ENCODE results near the gene CALN1.

DNA sequence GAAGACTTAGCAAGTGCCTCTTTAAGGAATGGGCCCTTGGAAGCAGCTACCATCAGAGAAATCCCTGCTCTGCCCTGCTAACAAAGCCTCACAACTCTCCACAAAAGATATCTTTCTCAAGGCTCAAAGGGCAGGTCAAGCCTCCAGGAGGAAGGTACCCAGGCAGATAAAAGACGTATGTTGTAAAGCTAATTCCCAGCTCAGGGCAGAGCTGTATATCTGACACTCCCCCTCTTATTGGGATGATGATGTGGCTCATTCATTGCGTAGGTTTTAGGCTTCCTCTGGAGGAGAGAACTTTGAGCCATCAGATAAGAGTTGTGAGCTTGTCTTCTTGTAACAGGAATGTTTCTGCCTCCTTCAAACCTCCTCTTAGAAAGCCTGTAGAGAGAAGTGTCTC, 145.4 kb downstream of the CALN1 start:
- TF ChIP-seq, protein P1, sequence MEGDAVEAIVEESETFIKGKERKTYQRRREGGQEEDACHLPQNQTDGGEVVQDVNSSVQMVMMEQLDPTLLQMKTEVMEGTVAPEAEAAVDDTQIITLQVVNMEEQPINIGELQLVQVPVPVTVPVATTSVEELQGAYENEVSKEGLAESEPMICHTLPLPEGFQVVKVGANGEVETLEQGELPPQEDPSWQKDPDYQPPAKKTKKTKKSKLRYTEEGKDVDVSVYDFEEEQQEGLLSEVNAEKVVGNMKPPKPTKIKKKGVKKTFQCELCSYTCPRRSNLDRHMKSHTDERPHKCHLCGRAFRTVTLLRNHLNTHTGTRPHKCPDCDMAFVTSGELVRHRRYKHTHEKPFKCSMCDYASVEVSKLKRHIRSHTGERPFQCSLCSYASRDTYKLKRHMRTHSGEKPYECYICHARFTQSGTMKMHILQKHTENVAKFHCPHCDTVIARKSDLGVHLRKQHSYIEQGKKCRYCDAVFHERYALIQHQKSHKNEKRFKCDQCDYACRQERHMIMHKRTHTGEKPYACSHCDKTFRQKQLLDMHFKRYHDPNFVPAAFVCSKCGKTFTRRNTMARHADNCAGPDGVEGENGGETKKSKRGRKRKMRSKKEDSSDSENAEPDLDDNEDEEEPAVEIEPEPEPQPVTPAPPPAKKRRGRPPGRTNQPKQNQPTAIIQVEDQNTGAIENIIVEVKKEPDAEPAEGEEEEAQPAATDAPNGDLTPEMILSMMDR (IDR thresholded peaks at IDR 0.05; ENCODE audit: low read length), result no peak
- TF ChIP-seq EZH2 (optimal IDR thresholded peaks at IDR 0.05; ENCODE audit: low read depth, low read length) (no peak), EZH2phosphoT487 (IDR thresholded peaks at IDR 0.05; ENCODE audit: low read length) (no peak)
